A549 (cell line): ENCODE measurements around the gene SLC35F3. TPM values are rescaled to one million over a fixed set of nuclear protein-coding genes. Genes with fewer than 3 reads are reported as not detected.

Experiments used
- ATAC-seq, 2 experiments: fragments of 200-7000 bp in 1 of 2; fragments of >200 bp in 1 of 2; cut with Nextera tagmentation in 1 of 2; cut with Tn5 transposase in 1 of 2; 3 replicates each; pipeline versions ENCODE4 v1.8.0 to v1.9.1; 2018 to 2020; ENCODE audit warnings: mild to moderate bottlenecking in 1 of 2, moderate library complexity in 1 of 2
- CTCF ChIA-PET: fragments of 300-600 bp; sonication (Branson Sonifier 250); formaldehyde crosslinking; extraction: SDS; loops from one replicate; lab custom pipeline; 2021; ENCODE audit warnings: antibody characterized with exemption, inconsistent platforms; lab: Yijun Ruan, JAX
- POLR2A ChIA-PET: fragments of 350-600 bp; formaldehyde crosslinking; extraction: SDS; loops from one replicate; lab custom pipeline; 2021; ENCODE audit warnings: antibody characterized with exemption, inconsistent platforms; lab: Yijun Ruan, JAX
- DNase-seq, 2 experiments: peaks; one replicate each; pipeline versions ENCODE4 v3.0.0 to v3.0.0-alpha.2; 2011 to 2016; ENCODE audit warnings: low read depth in 1 of 2, low spot score in 1 of 2
- FAIRE-seq: peaks from 2 replicates; lab custom pipeline; 2011; peaks lifted over from hg19 to GRCh38; lab: Jason Lieb, UNC
- H3K27ac ChIP-seq, 2 experiments: fragments of >200 bp; sonication (Bioruptor Twin); formaldehyde crosslinking; 3 replicates each; pipeline ENCODE4 v1.5.1; 2016 to 2017
- H3K4me1 ChIP-seq: fragments of >200 bp; sonication (Bioruptor Twin); formaldehyde crosslinking; 3 replicates; pipeline ENCODE4 v1.6.1; 2016
- H3K4me2 ChIP-seq: fragments of >200 bp; sonication (Bioruptor Twin); formaldehyde crosslinking; 3 replicates; pipeline ENCODE4 v1.6.1; 2016
- H3K4me3 ChIP-seq: fragments of >200 bp; sonication (Bioruptor Twin); formaldehyde crosslinking; 3 replicates; pipeline ENCODE4 v1.5.1; 2016
- H3K9me3 ChIP-seq: fragments of >200 bp; sonication (Bioruptor Twin); formaldehyde crosslinking; 3 replicates; pipeline ENCODE4 v1.6.1; 2016
- CEBPB ChIP-seq, 2 experiments: fragments of >200 bp in 1 of 2; sonication (Bioruptor Twin) in 1 of 2; formaldehyde crosslinking in 1 of 2; IDR thresholded peaks; 2 replicates each; pipeline ENCODE4 v1.6.1; 2012 to 2016
- CHD2 ChIP-seq: fragments of 150-350 bp; IDR thresholded peaks from 2 replicates; pipeline ENCODE4 v1.6.1; 2014; ENCODE audit warnings: low read length; ENCODE audit not compliant: partially characterized antibody
- CTCF ChIP-seq: fragments of >200 bp; sonication (Bioruptor Twin); formaldehyde crosslinking; IDR thresholded peaks from 3 replicates; pipeline ENCODE4 v1.5.1; 2016
- ELK1 ChIP-seq: fragments of 150-350 bp; IDR thresholded peaks from 2 replicates; pipeline ENCODE4 v1.6.1; 2014; ENCODE audit warnings: low read depth, mild to moderate bottlenecking, low read length
- EP300 ChIP-seq, 2 experiments: fragments of >200 bp; sonication (Bioruptor Twin); formaldehyde crosslinking; IDR thresholded peaks; 2 replicates in 1 of 2; 3 replicates in 1 of 2; pipeline ENCODE4 v1.6.1; 2016 to 2017
- ESRRA ChIP-seq: fragments of 150-350 bp; IDR thresholded peaks from 2 replicates; pipeline ENCODE4 v1.6.1; 2014; ENCODE audit warnings: mild to moderate bottlenecking, low read length, borderline replicate concordance
- GATA3 ChIP-seq: IDR thresholded peaks from 2 replicates; pipeline ENCODE4 v1.6.1; 2012; ENCODE audit warnings: borderline replicate concordance
- HEYL ChIP-seq: fragments of 250-450 bp; sonication (Bioruptor Pico); IDR thresholded peaks from 2 replicates; pipeline ENCODE4 v1.8.0; 2021; ENCODE audit warnings: mild to moderate bottlenecking, moderate library complexity
- HOXB13 ChIP-seq: fragments of 250-450 bp; sonication (Bioruptor Pico); IDR thresholded peaks from 2 replicates; pipeline ENCODE4 v1.5.0; 2020; ENCODE audit warnings: low read depth, mild to moderate bottlenecking, moderate library complexity
- JUN ChIP-seq, 2 experiments: fragments of >200 bp; sonication (Bioruptor Twin); formaldehyde crosslinking; IDR thresholded peaks; 2 replicates in 1 of 2; 3 replicates in 1 of 2; pipeline ENCODE4 v1.6.1; 2016 to 2017
- JUNB ChIP-seq: fragments of >200 bp; sonication (Bioruptor Twin); formaldehyde crosslinking; IDR thresholded peaks from 2 replicates; pipeline ENCODE4 v1.6.1; 2016
- KDM1A ChIP-seq: fragments of 200-600 bp; sonication (generic); IDR thresholded peaks from 2 replicates; pipeline ENCODE4 v1.6.1; 2016; ENCODE audit warnings: low read depth, mild to moderate bottlenecking
- MYC ChIP-seq: IDR thresholded peaks from 2 replicates; pipeline ENCODE4 v1.6.1; 2012; ENCODE audit warnings: mild to moderate bottlenecking, inconsistent platforms, low read length, improper control_type of control experiment, borderline replicate concordance
- NFE2L2 ChIP-seq: fragments of 150-350 bp; conservative IDR thresholded peaks from 2 replicates; pipeline ENCODE4 v1.6.1; 2014; ENCODE audit warnings: low read length
- NPAS2 ChIP-seq: fragments of 250-450 bp; sonication (Bioruptor Pico); IDR thresholded peaks from 2 replicates; pipeline ENCODE4 v1.8.0; 2022; ENCODE audit warnings: mild to moderate bottlenecking, moderate library complexity, borderline replicate concordance
- PBX3 ChIP-seq: IDR thresholded peaks from 2 replicates; pipeline ENCODE4 v1.6.1; 2012
- POLR2A ChIP-seq: IDR thresholded peaks from 2 replicates; pipeline ENCODE4 v1.6.1; 2012; ENCODE audit warnings: mild to moderate bottlenecking, low read length
- RCOR1 ChIP-seq: fragments of 150-350 bp; IDR thresholded peaks from 2 replicates; pipeline ENCODE4 v1.6.1; 2014; ENCODE audit warnings: antibody characterized with exemption, low read length, low read depth
- REST ChIP-seq: fragments of 200-600 bp; sonication (generic); IDR thresholded peaks from 2 replicates; pipeline ENCODE4 v1.6.1; 2016; ENCODE audit warnings: antibody characterized with exemption, mild to moderate bottlenecking, moderate library complexity
- RNF2 ChIP-seq: fragments of 200-600 bp; sonication (generic); IDR thresholded peaks from 2 replicates; pipeline ENCODE4 v1.6.1; 2016; ENCODE audit warnings: low read depth, mild to moderate bottlenecking, antibody characterized with exemption, moderate library complexity, borderline replicate concordance
- TFCP2L1 ChIP-seq: fragments of 250-450 bp; sonication (Bioruptor Pico); IDR thresholded peaks from 2 replicates; pipeline ENCODE4 v1.5.0; 2021; ENCODE audit warnings: mild to moderate bottlenecking
- TP53 ChIP-seq: fragments of 250-450 bp; sonication (Bioruptor Pico); IDR thresholded peaks from 2 replicates; pipeline ENCODE4 v1.5.0; 2021; ENCODE audit warnings: mild to moderate bottlenecking, moderate library complexity
- ZFP36 ChIP-seq: fragments of 450-650 bp; IDR thresholded peaks from 2 replicates; pipeline ENCODE4 v1.6.1; 2014; ENCODE audit warnings: borderline replicate concordance; ENCODE audit not compliant: partially characterized antibody
- ZNF302 ChIP-seq: fragments of 250-450 bp; sonication (Bioruptor Pico); IDR thresholded peaks from 2 replicates; pipeline ENCODE4 v1.9.0; 2021; ENCODE audit warnings: inconsistent platforms, mild to moderate bottlenecking, moderate library complexity
- ZSCAN20 ChIP-seq: fragments of 250-450 bp; sonication (Bioruptor Pico); IDR thresholded peaks from 2 replicates; pipeline ENCODE4 v1.8.0; 2022; ENCODE audit warnings: mild to moderate bottlenecking, moderate library complexity
- WGBS: methylation state at CpG from one replicate; pipeline ENCODE4 v1.1.6; 2017; ENCODE audit errors: missing lambda C conversion rate; 5-methylcytosine and 5-hydroxymethylcytosine counted together
- polyA plus RNA-seq, 4 experiments: library from polyadenylated mRNA; depleted of rRNA in 3 of 4; stranded (reverse); fragments of >200 nt; fragmentation: RNase III in 1 of 4; extraction: RNeasy Plus Mini Kit Qiagen cat#74134 plus additional on column Dnase treatment in 1 of 4; gene quantifications; 2 replicates in 3 of 4; 3 replicates in 1 of 4; pipeline ENCODE4 v1.2.3, GENCODE V29; 2011 to 2017

SLC35F3 gene
- polyA plus RNA-seq, 2 of the 4 experiments (the other 2 are of a cell fraction), result 5.5 to 7.8 TPM

- no peak overlapping the region for H3K27ac ChIP-seq
- no peak for ATAC-seq
- DNase-seq, result no peak
- ChIA-PET CTCF (no interaction called here), POLR2A (no interaction called here)
- no peak overlapping the region for H3K4me3 ChIP-seq
- no peaks in the 10 kb centered on the region for H3K4me1 ChIP-seq
- peaks cover 19% of the 10 kb centered on the region for H3K9me3 ChIP-seq
- WGBS, result 89% methylated on average over 1 of the region's 1 CpG
- FAIRE-seq, result no peak
- no peak for TF ChIP-seq ESRRA
- no peak for TF ChIP-seq TP53
- TF ChIP-seq ELK1, result no peak
- TF ChIP-seq ZSCAN20 (CRISPR knock-in tag), result no peak
- TF ChIP-seq, all 56 proteins: peak for 0
- H3K4me2 ChIP-seq, result no peak overlapping the region
Measured at GRCh38 chr1:234044079-234044478, 139.6 kb downstream of the SLC35F3 start.

- peak in 1 of 2 experiments; percentile 30; a peak in 2 of 6 replicates for ATAC-seq
- no peak for FAIRE-seq
- peaks cover 23% of the 10 kb centered on the region for H3K9me3 ChIP-seq
- peak in 1 of 2 experiments; percentile 12 for DNase-seq
- H3K4me1 ChIP-seq, result no peaks in the 10 kb centered on the region
- CTCF ChIA-PET, result no interaction called here
- H3K4me3 ChIP-seq, result no peak overlapping the region
- no peak overlapping the region for H3K27ac ChIP-seq
- POLR2A ChIA-PET, result no interaction called here
- 0 out of 3 replicates have a peak overlapping the region, but pooled peaks have one; percentile 5 for H3K4me2 ChIP-seq
- TF ChIP-seq EP300 (IDR thresholded peaks at IDR 0.05) (no peak), CEBPB (IDR thresholded peaks at IDR 0.05) (no peak), HEYL (CRISPR knock-in tag) (no peak), RNF2 (no peak), RCOR1 (no peak), KDM1A (no peak)
Measured at GRCh38 chr1:234047123-234047522, 142.6 kb downstream of the SLC35F3 start.

- H3K9me3 ChIP-seq, result peaks cover 30% of the 10 kb centered on the region
- no peak overlapping the region for H3K27ac ChIP-seq
- FAIRE-seq, result no peak
- ChIA-PET CTCF (interaction anchor here (0.6 to 1.5 kb wide), 6 partner anchors 9 to 757 kb away, joined by 3 to 8 read pairs (median 3); no protein-coding TSS in a partner anchor), POLR2A (no interaction called here)
- DNase-seq, result no peak
- no peak overlapping the region for H3K4me3 ChIP-seq
- H3K4me2 ChIP-seq, result no peak overlapping the region
- ATAC-seq, result no peak
- 49% methylated on average over 3 of the region's 3 CpGs for WGBS
- TF ChIP-seq CHD2 (no peak), ZFP36 (no peak), GATA3 (no peak), CTCF (no peak), PBX3 (no peak), ZNF302 (no peak), TFCP2L1 (CRISPR knock-in tag) (no peak), POLR2A (no peak), NFE2L2 (no peak), HOXB13 (CRISPR knock-in tag) (no peak), JUNB (no peak), MYC (no peak), NPAS2 (CRISPR knock-in tag) (no peak), JUN (IDR thresholded peaks at IDR 0.05) (no peak), REST (no peak), RNF2 (no peak), CEBPB (IDR thresholded peaks at IDR 0.05) (no peak)
- no peaks in the 10 kb centered on the region for H3K4me1 ChIP-seq
Measured at GRCh38 chr1:234062166-234062565, 157.7 kb downstream of the SLC35F3 start.
